Smooth muscle cell (in vitro differentiated cells): ENCODE data around the gene PWWP2A. TPM values are rescaled to one million over a fixed set of nuclear protein-coding genes. Genes with fewer than 3 reads are reported as not detected.

Experiments used
- DNase-seq: peaks from one replicate; lab custom pipeline; 2025; ENCODE audit not compliant: unreplicated experiment; lab: John Stamatoyannopoulos, UW
- H2AFZ ChIP-seq: fragments of 200-600 bp; sonication (generic); 2 replicates; pipeline ENCODE4 v1.6.0; 2016; ENCODE audit warnings: antibody characterized with exemption, low read depth, mild to moderate bottlenecking
- H3F3A ChIP-seq: fragments of 200-600 bp; sonication (generic); 2 replicates; pipeline ENCODE4 v1.6.0; 2017; ENCODE audit warnings: antibody characterized with exemption, low read depth
- H3K27ac ChIP-seq: fragments of 200-600 bp; sonication (generic); 2 replicates; pipeline ENCODE4 v1.5.1; 2016; ENCODE audit warnings: low read depth, mild to moderate bottlenecking
- H3K27me3 ChIP-seq: fragments of 200-600 bp; sonication (generic); 2 replicates; pipeline ENCODE4 v1.6.1; 2016; ENCODE audit warnings: low read depth, mild to moderate bottlenecking
- H3K36me3 ChIP-seq: fragments of 200-600 bp; sonication (generic); 2 replicates; pipeline ENCODE4 v1.5.1; 2016; ENCODE audit warnings: low read depth
- H3K4me1 ChIP-seq: fragments of 200-600 bp; sonication (generic); 2 replicates; pipeline ENCODE4 v1.5.1; 2016; ENCODE audit warnings: low read depth
- H3K4me2 ChIP-seq: fragments of 200-600 bp; sonication (generic); 2 replicates; pipeline ENCODE4 v1.6.0; 2016; ENCODE audit warnings: mild to moderate bottlenecking
- H3K4me3 ChIP-seq: fragments of 200-600 bp; sonication (generic); 2 replicates; pipeline ENCODE4 v1.5.1; 2016; ENCODE audit warnings: mild to moderate bottlenecking
- H3K79me2 ChIP-seq: fragments of 200-600 bp; sonication (generic); 2 replicates; pipeline ENCODE4 v1.6.0; 2016; ENCODE audit warnings: low read depth, mild to moderate bottlenecking
- H3K9ac ChIP-seq: fragments of 200-600 bp; sonication (generic); 2 replicates; pipeline ENCODE4 v1.6.0; 2016; ENCODE audit warnings: low read depth
- H3K9me3 ChIP-seq: fragments of 200-600 bp; sonication (generic); replicated peaks from 2 replicates; pipeline ENCODE4 v1.5.1; 2016; ENCODE audit warnings: low read depth
- H4K20me1 ChIP-seq: fragments of 200-600 bp; sonication (generic); 2 replicates; pipeline ENCODE4 v1.6.0; 2016; ENCODE audit warnings: low read depth
- CTCF ChIP-seq: fragments of 200-600 bp; sonication (generic); IDR thresholded peaks from 2 replicates; pipeline ENCODE4 v1.5.1; 2017; ENCODE audit warnings: borderline replicate concordance, mild to moderate bottlenecking, antibody characterized with exemption; ENCODE audit not compliant: insufficient read depth, poor library complexity, severe bottlenecking
- WGBS: methylation state at CpG from one replicate; pipeline ENCODE4 v1.1.7; 2016; ENCODE audit warnings: low lambda C conversion rate; 5-methylcytosine and 5-hydroxymethylcytosine counted together
- polyA plus RNA-seq: library from polyadenylated mRNA; unstranded; fragments of >200 nt; fragmentation: Nextera tagmentation; extraction: Ambion mirVana; gene quantifications from 2 replicates; pipeline ENCODE4 v1.2.1, GENCODE V29; 2016
- total RNA-seq: library from RNA; depleted of rRNA; stranded (reverse); fragments of >200 nt; gene quantifications from 2 replicates; pipeline ENCODE4 v1.2.3, GENCODE V29; 2014

The PWWP2A gene
- total and polyA plus RNA-seq, 2 experiments from 2014 or later = 18.6 to 22.6 TPM

- peak overlapping the region; percentile 85 for H2AFZ ChIP-seq
- H3K79me2 ChIP-seq = peaks cover 52% of the 10 kb centered on the region
- peaks cover 7% of the 10 kb centered on the region for H3K4me1 ChIP-seq
- peak overlapping the region; percentile 91 for H3K9ac ChIP-seq
- no peaks in the 10 kb centered on the region for H3F3A ChIP-seq
- 1% methylated on average over 52 of the region's 79 CpGs for WGBS
- H3K27ac ChIP-seq = peak overlapping the region; percentile 66
- TF ChIP-seq CTCF = no peak
- peaks cover 28% of the 10 kb centered on the region for H4K20me1 ChIP-seq
- peak overlapping the region; percentile 92 for H3K4me2 ChIP-seq
- H3K9me3 ChIP-seq = no peaks in the 10 kb centered on the region
- DNase-seq = peak; percentile 46
- peaks cover 3% of the 10 kb centered on the region for H3K36me3 ChIP-seq
- H3K4me3 ChIP-seq = peak overlapping the region; percentile 98
- no peaks in the 10 kb centered on the region for H3K27me3 ChIP-seq
Observed at GRCh38 chr5:160118349-160119141, 705 bp downstream of the PWWP2A start.

DNA sequence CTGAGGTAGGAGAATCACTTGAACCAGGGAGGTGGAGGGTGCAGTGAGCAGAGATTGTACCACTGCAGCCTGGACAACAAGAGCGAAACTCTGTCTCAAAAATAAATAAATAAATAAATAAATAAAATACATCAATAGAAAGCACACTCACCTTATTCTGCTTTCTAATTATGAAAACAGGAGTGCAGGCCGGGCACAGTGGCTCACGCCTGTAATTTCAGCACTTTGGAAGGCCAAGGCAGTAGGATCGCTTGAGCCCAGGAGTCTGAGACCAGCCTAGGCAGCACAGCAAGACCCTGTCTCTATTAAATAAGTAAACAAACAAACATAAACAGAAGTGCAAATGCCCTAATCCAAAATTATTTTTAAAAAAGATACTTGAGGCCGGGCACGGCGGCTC is 2.3 kb downstream of the PWWP2A start:
- Histone ChIP-seq H3F3A (no peaks in the 10 kb centered on the region), H3K4me1 (peaks cover 7% of the 10 kb centered on the region), H4K20me1 (peaks cover 38% of the 10 kb centered on the region), H3K4me3 (no peak overlapping the region), H3K27ac (no peak overlapping the region), H3K9me3 (no peaks in the 10 kb centered on the region), H2AFZ (no peak overlapping the region), H3K36me3 (peaks cover 15% of the 10 kb centered on the region), H3K9ac (no peak overlapping the region), H3K4me2 (no peak overlapping the region), H3K27me3 (no peaks in the 10 kb centered on the region), H3K79me2 (peaks cover 68% of the 10 kb centered on the region)
- 97% methylated on average over 7 of the region's 7 CpGs for WGBS
- no peak for TF ChIP-seq CTCF
- no peak for DNase-seq

DNA sequence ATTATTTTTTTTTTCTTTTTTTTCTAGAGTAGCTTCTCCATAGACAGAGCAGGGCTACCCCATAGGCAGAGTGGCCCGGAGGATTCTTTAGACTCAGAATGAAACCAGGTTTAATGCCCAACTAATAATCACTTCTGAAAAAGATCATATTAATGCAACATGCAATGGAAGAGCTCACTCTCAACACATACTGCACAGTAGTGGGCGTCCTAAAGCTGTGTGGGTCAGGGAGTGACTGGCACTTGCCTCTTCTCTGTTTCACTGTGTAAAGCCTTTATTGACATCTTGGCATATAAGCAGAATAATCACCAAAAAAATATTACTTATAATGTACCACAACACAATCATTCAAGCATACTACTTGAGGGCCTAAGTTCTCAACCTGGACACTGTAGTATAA is 11.1 kb downstream of the PWWP2A start:
- no peak overlapping the region for H3K4me2 ChIP-seq
- H3K9me3 ChIP-seq = no peaks in the 10 kb centered on the region
- H2AFZ ChIP-seq = no peak overlapping the region
- no peak overlapping the region for H3K27ac ChIP-seq
- no peak for TF ChIP-seq CTCF
- H4K20me1 ChIP-seq = peaks cover 87% of the 10 kb centered on the region
- no peak for DNase-seq
- H3K79me2 ChIP-seq = peaks cover 89% of the 10 kb centered on the region
- H3K9ac ChIP-seq = no peak overlapping the region
- H3K4me3 ChIP-seq = no peak overlapping the region
- no peaks in the 10 kb centered on the region for H3K4me1 ChIP-seq
- H3K27me3 ChIP-seq = no peaks in the 10 kb centered on the region
- H3F3A ChIP-seq = no peaks in the 10 kb centered on the region
- WGBS = 95% methylated on average over 2 of the region's 2 CpGs
- H3K36me3 ChIP-seq = peaks cover 15% of the 10 kb centered on the region
